Pancreas (tissue), 10 donors: Measurements from ENCODE around the gene PDXK. TPM values are rescaled to one million over a fixed set of nuclear protein-coding genes. Genes with fewer than 3 reads are reported as not detected.

ENCODE experiments used
- ATAC-seq, 4 donors: fragments of 200-7000 bp; cut with Tn5 transposase; one replicate each; pipeline versions ENCODE4 v1.8.0 to v1.9.1; 2020; ENCODE audit warnings: mild to moderate bottlenecking in 4 of 4, moderate library complexity in 4 of 4
- DNase-seq, 6 donors: peaks; one replicate each; pipeline ENCODE4 v3.0.0-alpha.2; 2020
- FAIRE-seq: peaks from 2 replicates; lab custom pipeline; 2012; peaks lifted over from hg19 to GRCh38; lab: Jason Lieb, UNC
- H3K27ac ChIP-seq, 4 donors: fragments of 200-600 bp; sonication (generic); 1 replicate in 3 of 4; 2 replicates in 1 of 4; pipeline versions ENCODE4 v1.5.0 to v1.8.0; 2020
- H3K27me3 ChIP-seq, 4 donors: fragments of 200-600 bp; one replicate each; pipeline ENCODE4 v1.8.0; 2021
- H3K36me3 ChIP-seq, 3 donors: fragments of 200-600 bp; sonication (generic) in 1 of 3; one replicate each; pipeline versions ENCODE4 v1.5.0 to v1.8.0; 2020 to 2021
- H3K4me1 ChIP-seq, 3 donors: fragments of 200-600 bp; one replicate each; pipeline ENCODE4 v1.8.0; 2021
- H3K4me3 ChIP-seq, 4 donors: fragments of 200-600 bp; sonication (generic) in 2 of 4; one replicate each; pipeline versions ENCODE4 v1.5.0 to v1.8.0; 2020 to 2021
- H3K9me3 ChIP-seq, 4 donors: fragments of 200-600 bp; one replicate each; pipeline ENCODE4 v1.8.0; 2021
- CTCF ChIP-seq, 4 donors: fragments of 200-600 bp; sonication (generic) in 3 of 4; IDR thresholded peaks; one replicate each; pipeline versions ENCODE4 v1.5.0 to v1.8.0; 2021; ENCODE audit warnings: antibody characterized with exemption in 4 of 4
- whole genome bisulfite sequencing, 2 donors: extraction: QIAGEN DNeasy Blood & Tissue Kit; methylation state at CpG; one replicate each; pipeline ENCODE4 v1.1.7; 2013; 5-methylcytosine and 5-hydroxymethylcytosine counted together
- intact Hi-C, 3 donors: fragments of 100-400 bp; cut with DNase I; formaldehyde crosslinking; loops; one replicate each; pipeline versions ENCODE4 v1.11.1 to v1.14.2; 2022
- polyA plus RNA-seq, 2 donors: library from polyadenylated mRNA; stranded (reverse); fragments of 200-250 nt; gene quantifications; one replicate each; pipeline ENCODE4 v1.2.3, GENCODE V29; 2013
- total RNA-seq, 6 donors: library from RNA; stranded (reverse); fragmentation: NEBNext Ultra II Directional in 4 of 6; extraction: Animal tissue kit (Norgen Biotek cat#: 25700) in 4 of 6; gene quantifications; one replicate each; pipeline versions ENCODE4 v1.2.1 to v1.2.4, GENCODE V29; 2021 to 2023
- donor health status: healthy with polysubstance abuse.
- donor health status: DM: no; HTN: no; CAD: no; lungs with moderate emphysema.
- donor health status: DM: no; HTN: no; CAD: no.
- donor health status: control.
- donor health status: control.
- donor health status: Bipolar disorder and iron deficiency.
- donor health status: DM: yes; HTN: yes; CAD: no.
- donor health status: DM: no; HTN: no; CAD: no.
- donor health status: DM: no; HTN: no; CAD: no.
- donor health status: DM: yes; HTN: yes; CAD: no.

The PDXK gene
- total and polyA plus RNA-seq, 8 donors: 63.2 to 100 (median 65.9) TPM

GRCh38 chr21:43717967-43718871 is 710 bp upstream of the PDXK start:
- no peaks in the 10 kb centered on the region for H3K27me3 ChIP-seq
- peaks cover 8 to 14% (median 9%) of the 10 kb centered on the region in 3 donors for H3K4me1 ChIP-seq
- intact Hi-C loops: no loop called here
- no peaks in the 10 kb centered on the region for H3K9me3 ChIP-seq
- no peak for FAIRE-seq
- peak in 3 of 4 donors; percentile 1 to 2 (median 1) for ATAC-seq
- WGBS, 2 donors: 28% methylated on average over 66 to 70 of the region's 70 CpGs
- peak in 5 of 6 donors; percentile 45 to 83 (median 62) for DNase-seq
- H3K27ac ChIP-seq: peak overlapping the region; percentile 50 to 92 (median 72)
- peak overlapping the region; percentile 53 to 99 (median 96) for H3K4me3 ChIP-seq
- TF ChIP-seq CTCF (IDR thresholded peaks at IDR 0.05): no peak
- H3K36me3 ChIP-seq: no peaks in the 10 kb centered on the region

- ATAC-seq (peak; percentile 8 to 27 (median 20)), DNase-seq (peak in 5 of 6 donors; percentile 35 to 85 (median 66)), FAIRE-seq (no peak)
- H3K4me1 ChIP-seq: peaks cover 16 to 26% (median 18%) of the 10 kb centered on the region in 3 donors
- H3K9me3 ChIP-seq: no peaks in the 10 kb centered on the region
- 4 to 6% methylated on average over 44 to 49 of the region's 49 CpGs for WGBS, 2 donors
- intact Hi-C loops: loop anchor here in 1 of 3 donors (10.0 kb wide), 1 partner anchor 55 kb away; the partner anchor contains the start of gene CSTB
- peak overlapping the region; percentile 92 to 99 (median 97) for H3K4me3 ChIP-seq
- peak overlapping the region; percentile 89 to 92 (median 90) for H3K27ac ChIP-seq
- no peaks in the 10 kb centered on the region for H3K27me3 ChIP-seq
- no peaks in the 10 kb centered on the region for H3K36me3 ChIP-seq
- TF ChIP-seq CTCF (IDR thresholded peaks at IDR 0.05): no peak
Measured at GRCh38 chr21:43719748-43720538, 1.0 kb downstream of the PDXK start.

GRCh38 chr21:43720539-43721166 is 1.7 kb downstream of the PDXK start:
- Histone ChIP-seq H3K27me3 (no peaks in the 10 kb centered on the region), H3K27ac (peak overlapping the region; percentile 89 to 92 (median 90)), H3K36me3 (no peaks in the 10 kb centered on the region), H3K9me3 (no peaks in the 10 kb centered on the region), H3K4me3 (peak overlapping the region; percentile 92 to 99 (median 97)), H3K4me1 (peaks cover 20 to 26% (median 25%) of the 10 kb centered on the region in 3 donors)
- TF ChIP-seq CTCF (IDR thresholded peaks at IDR 0.05): no peak
- intact Hi-C loops: loop anchor here in 1 of 3 donors (10.0 kb wide), 1 partner anchor 54 kb away; the partner anchor contains the start of gene CSTB
- FAIRE-seq: no peak
- DNase-seq: peak in 2 of 6 donors; percentile 55 to 60
- peak in 1 of 4 donors; percentile 1 for ATAC-seq
- WGBS, 2 donors: 39 to 50% methylated on average over 16 of the region's 16 CpGs

- 40 to 51% methylated on average over 4 of the region's 4 CpGs for WGBS, 2 donors
- no peaks in the 10 kb centered on the region for H3K9me3 ChIP-seq
- no peaks in the 10 kb centered on the region for H3K27me3 ChIP-seq
- H3K4me3 ChIP-seq: peak overlapping the region in 2 of 4 donors; percentile 99
- intact Hi-C loops: loop anchor here in 1 of 3 donors (10.0 kb wide), 1 partner anchor 54 kb away; the partner anchor contains the start of gene CSTB
- no peak for TF ChIP-seq CTCF (IDR thresholded peaks at IDR 0.05)
- H3K4me1 ChIP-seq: peaks cover 21 to 29% (median 29%) of the 10 kb centered on the region in 3 donors
- H3K36me3 ChIP-seq: no peaks in the 10 kb centered on the region
- DNase-seq (peak in 1 of 6 donors; percentile 49), ATAC-seq (peak in 1 of 4 donors; percentile 7), FAIRE-seq (no peak)
- peak overlapping the region in 1 of 4 donors; percentile 90 for H3K27ac ChIP-seq
Measured at GRCh38 chr21:43721206-43721605, 2.3 kb downstream of the PDXK start.
